K562 (cell line): ENCODE measurements around the gene GSDME. TPM values are rescaled to one million over a fixed set of nuclear protein-coding genes. Genes with fewer than 3 reads are reported as not detected.

ENCODE experiments used
- ATAC-seq: fragments of 200-7000 bp; cut with Tn5 transposase; 3 replicates; pipeline ENCODE4 v1.9.1; 2020; ENCODE audit warnings: moderate library complexity
- BruUV-seq: library from RNA; stranded (reverse); fragments of 400-500 nt; replicated peaks from 2 replicates; lab custom pipeline; 2021; lab: Mats Ljungman, UMichigan
- CTCF ChIA-PET: fragments of 300-600 bp; formaldehyde crosslinking; extraction: SDS; loops from one replicate; lab custom pipeline; 2021; ENCODE audit warnings: low intra/inter-chr PET ratio; lab: Yijun Ruan, JAX
- POLR2A ChIA-PET: fragments of 300-600, 350-650 bp; sonication (Branson Sonifier 250); formaldehyde crosslinking; extraction: SDS; loops from one replicate; lab custom pipeline; 2021; ENCODE audit warnings: antibody characterized with exemption, inconsistent platforms; lab: Yijun Ruan, JAX
- DNase-seq, 4 experiments: peaks; one replicate each; pipeline versions ENCODE4 v3.0.0 to v3.0.0-alpha.2; 2011 to 2018; ENCODE audit warnings: low spot score in 3 of 4, mixed read lengths in 3 of 4; ENCODE audit errors: extremely low read depth in 1 of 4
- FAIRE-seq: peaks from 2 replicates; lab custom pipeline; 2011; peaks lifted over from hg19 to GRCh38; lab: Jason Lieb, UNC
- H2AFZ ChIP-seq: 2 replicates; pipeline ENCODE4 v1.6.0; 2011; ENCODE audit warnings: low read depth, low read length, control low read depth, inconsistent platforms
- H3K27ac ChIP-seq: fragments of 200-600 bp; 3 replicates; pipeline ENCODE4 v1.8.0; 2011; ENCODE audit warnings: low read depth, mild to moderate bottlenecking, control low read depth, inconsistent platforms, low read length, moderate library complexity, mixed read lengths; ENCODE audit errors: extremely low read depth
- H3K27me3 ChIP-seq, 2 experiments: fragments of 300-600 bp in 1 of 2; 2 replicates in 1 of 2; 3 replicates in 1 of 2; pipeline versions ENCODE4 v1.6.0 to v1.8.0; 2011; ENCODE audit warnings: inconsistent platforms in 2 of 2, low read length in 2 of 2, mild to moderate bottlenecking in 1 of 2, mixed read lengths in 1 of 2, moderate library complexity in 1 of 2; ENCODE audit not compliant: control insufficient read depth in 2 of 2, insufficient read depth in 2 of 2
- H3K36me3 ChIP-seq: fragments of 300-600 bp; 3 replicates; pipeline ENCODE4 v1.8.0; 2011; ENCODE audit warnings: mild to moderate bottlenecking, low read length, inconsistent platforms; ENCODE audit not compliant: control insufficient read depth, insufficient read depth
- H3K4me1 ChIP-seq, 2 experiments: fragments of 200-600 bp in 1 of 2; replicated peaks in 1 of 2; 2 replicates in 1 of 2; 3 replicates in 1 of 2; pipeline versions ENCODE4 v1.5.1 to v1.8.0; 2011; ENCODE audit warnings: inconsistent platforms in 2 of 2, low read length in 2 of 2, mild to moderate bottlenecking in 1 of 2, mixed read lengths in 1 of 2, moderate library complexity in 1 of 2; ENCODE audit not compliant: control insufficient read depth in 2 of 2, insufficient read depth in 2 of 2
- H3K4me2 ChIP-seq: 2 replicates; pipeline ENCODE4 v1.6.1; 2011; ENCODE audit warnings: low read length, control low read depth, inconsistent platforms, mixed read lengths; ENCODE audit not compliant: insufficient read depth
- H3K4me3 ChIP-seq: fragments of 200-600 bp; sonication (generic), shearing (Covaris generic); 2 replicates; pipeline ENCODE4 v1.5.1; 2016; ENCODE audit warnings: control low read depth, inconsistent platforms
- H3K79me2 ChIP-seq: fragments of 200-600 bp; 3 replicates; pipeline ENCODE4 v1.8.0; 2011; ENCODE audit warnings: low read length, inconsistent platforms; ENCODE audit not compliant: control insufficient read depth, insufficient read depth
- H3K9ac ChIP-seq, 2 experiments: 2 replicates each; pipeline versions ENCODE4 v1.6.0 to v1.6.1; 2011; ENCODE audit warnings: low read depth in 2 of 2, low read length in 2 of 2, control low read depth in 1 of 2, inconsistent platforms in 1 of 2, mild to moderate bottlenecking in 1 of 2, mixed read lengths in 1 of 2; ENCODE audit not compliant: insufficient read depth in 1 of 2
- H3K9me1 ChIP-seq: one replicate; pipeline ENCODE4 v1.6.0; 2011; ENCODE audit warnings: inconsistent platforms, mild to moderate bottlenecking, low read length, moderate library complexity; ENCODE audit not compliant: control insufficient read depth, insufficient read depth
- H3K9me3 ChIP-seq: replicated peaks from 2 replicates; pipeline ENCODE4 v1.5.1; 2011; ENCODE audit warnings: low read depth, low read length, inconsistent platforms; ENCODE audit not compliant: control insufficient read depth, insufficient read depth
- H4K20me1 ChIP-seq: replicated peaks from 2 replicates; pipeline ENCODE4 v1.6.1; 2011; ENCODE audit warnings: low read length, inconsistent platforms, mixed read lengths; ENCODE audit not compliant: control insufficient read depth, insufficient read depth
- ADNP ChIP-seq: fragments of 200-800 bp; sonication (Bioruptor generic); IDR thresholded peaks from 2 replicates; pipeline ENCODE4 v1.6.1; 2016; ENCODE audit warnings: missing genetic modification characterization, missing compliant biosample characterization
- ARID1B ChIP-seq: fragments of 450-650 bp; IDR thresholded peaks from 2 replicates; pipeline ENCODE4 v1.6.1; 2016; ENCODE audit warnings: antibody characterized with exemption, mild to moderate bottlenecking, inconsistent platforms
- CBFA2T2 ChIP-seq: fragments of 450-650 bp; conservative IDR thresholded peaks from 2 replicates; pipeline ENCODE4 v1.6.1; 2017; ENCODE audit warnings: mild to moderate bottlenecking
- CBX1 ChIP-seq: sonication (generic); IDR thresholded peaks from 2 replicates; pipeline ENCODE4 v1.6.1; 2016; ENCODE audit warnings: antibody characterized with exemption, low read depth, mild to moderate bottlenecking
- CHD1 ChIP-seq: fragments of 200-600 bp; sonication (generic); IDR thresholded peaks from one replicate; pipeline ENCODE4 v1.6.1; 2012; ENCODE audit warnings: mild to moderate bottlenecking, moderate library complexity, low read length, inconsistent platforms
- GABPA ChIP-seq: fragments of 200-800 bp; sonication (Bioruptor generic); conservative IDR thresholded peaks from 2 replicates; pipeline ENCODE4 v1.6.1; 2016; ENCODE audit warnings: low read depth, missing genetic modification characterization, missing compliant biosample characterization
- HDAC3 ChIP-seq: fragments of 450-650 bp; IDR thresholded peaks from 2 replicates; pipeline ENCODE4 v1.6.1; 2018; ENCODE audit warnings: borderline replicate concordance, mild to moderate bottlenecking, moderate library complexity; ENCODE audit not compliant: partially characterized antibody
- NCOA6 ChIP-seq: fragments of 450-650 bp; IDR thresholded peaks from 2 replicates; pipeline ENCODE4 v1.6.1; 2017; ENCODE audit warnings: mild to moderate bottlenecking
- PRMT5 ChIP-seq: sonication (generic); formaldehyde crosslinking; IDR thresholded peaks from 2 replicates; pipeline ENCODE4 v1.5.0; 2020; ENCODE audit warnings: missing genetic modification reagents
- RAD51 ChIP-seq: fragments of 450-650 bp; IDR thresholded peaks from 2 replicates; pipeline ENCODE4 v1.7.1; 2016; ENCODE audit warnings: low read depth, mild to moderate bottlenecking, borderline replicate concordance
- SMARCA4 ChIP-seq: fragments of 450-650 bp; IDR thresholded peaks from 2 replicates; pipeline ENCODE4 v1.6.1; 2016
- TBP ChIP-seq: optimal IDR thresholded peaks from 2 replicates; pipeline ENCODE3; 2011; ENCODE audit warnings: low read depth, low read length, improper control_type of control experiment
- THRAP3 ChIP-seq: fragments of 450-650 bp; IDR thresholded peaks from 2 replicates; pipeline ENCODE4 v1.6.1; 2016; ENCODE audit warnings: mild to moderate bottlenecking, inconsistent platforms, borderline replicate concordance
- WGBS: fragments of 100-300 bp; shearing (Covaris generic); methylation state at CpG from one replicate; pipeline ENCODE4 v1.1.6; 2016; ENCODE audit warnings: low coverage, mixed read lengths; ENCODE audit not compliant: insufficient coverage; ENCODE audit errors: missing lambda C conversion rate; 5-methylcytosine and 5-hydroxymethylcytosine counted together
- in situ Hi-C: fragments of 300-500 bp; cut with MboI; formaldehyde crosslinking; loops from 4 replicates; pipeline ENCODE4 v1.15.0; 2018; ENCODE audit warnings: inconsistent platforms, mixed read lengths
- intact Hi-C: fragments of 100-400 bp; cut with micrococcal nuclease; formaldehyde crosslinking; loops from 2 replicates; pipeline ENCODE4 v1.14.2; 2022
- polyA plus RNA-seq, 8 experiments: library from polyadenylated mRNA; depleted of rRNA in 4 of 8; stranded (reverse) in 5 of 8; unstranded in 3 of 8; fragments of >200 nt; fragmentation: Nextera tagmentation in 2 of 8; fragmentation: Illumina TruSeq in 1 of 8; extraction: Ambion mirVana in 2 of 8; extraction: Trizol in 1 of 8; gene quantifications; 2 replicates each; pipeline versions ENCODE4 v1.2.1 to v1.2.3, GENCODE V29; 2011 to 2014; ENCODE audit warnings: inconsistent platforms in 1 of 8, missing spikeins in 1 of 8
- total RNA-seq, 7 experiments: library from RNA; depleted of rRNA in 6 of 7; stranded (reverse); fragments of >200 nt in 6 of 7; fragmentation: Illumina TruSeq in 2 of 7; extraction: Trizol in 2 of 7; gene quantifications; 2 replicates each; pipeline versions ENCODE4 v1.2.1 to v1.2.3, GENCODE V29; 2011 to 2021; ENCODE audit warnings: low replicate concordance in 1 of 7
- TF ChIP-seq, protein P1 (sequence below): fragments of 450-650 bp; IDR thresholded peaks from 2 replicates; pipeline ENCODE4 v1.6.1; 2016; ENCODE audit warnings: mild to moderate bottlenecking
- TF ChIP-seq, protein P2 (sequence below), 3 experiments: IDR thresholded peaks in 2 of 3; conservative IDR thresholded peaks in 1 of 3; 2 replicates each; pipeline ENCODE4 v1.5.1; 2011 to 2012; ENCODE audit warnings: low read length in 3 of 3, mild to moderate bottlenecking in 3 of 3, control low read depth in 2 of 3, improper control_type of control experiment in 1 of 3, inconsistent platforms in 1 of 3, low read depth in 1 of 3, mixed read lengths in 1 of 3, moderate library complexity in 1 of 3; ENCODE audit not compliant: insufficient read depth in 2 of 3
- TF ChIP-seq, protein P3 (sequence below): sonication (generic); formaldehyde crosslinking; IDR thresholded peaks from 2 replicates; pipeline ENCODE4 v1.8.0; 2022; ENCODE audit warnings: missing genetic modification reagents, mild to moderate bottlenecking, borderline replicate concordance

GSDME gene
- total and polyA plus RNA-seq, 9 of the 15 experiments (the other 6 are each of a cell fraction or from before 2014, with no cell fraction given) = 0.37 to 1.9 (median 0.62) TPM

DNA sequence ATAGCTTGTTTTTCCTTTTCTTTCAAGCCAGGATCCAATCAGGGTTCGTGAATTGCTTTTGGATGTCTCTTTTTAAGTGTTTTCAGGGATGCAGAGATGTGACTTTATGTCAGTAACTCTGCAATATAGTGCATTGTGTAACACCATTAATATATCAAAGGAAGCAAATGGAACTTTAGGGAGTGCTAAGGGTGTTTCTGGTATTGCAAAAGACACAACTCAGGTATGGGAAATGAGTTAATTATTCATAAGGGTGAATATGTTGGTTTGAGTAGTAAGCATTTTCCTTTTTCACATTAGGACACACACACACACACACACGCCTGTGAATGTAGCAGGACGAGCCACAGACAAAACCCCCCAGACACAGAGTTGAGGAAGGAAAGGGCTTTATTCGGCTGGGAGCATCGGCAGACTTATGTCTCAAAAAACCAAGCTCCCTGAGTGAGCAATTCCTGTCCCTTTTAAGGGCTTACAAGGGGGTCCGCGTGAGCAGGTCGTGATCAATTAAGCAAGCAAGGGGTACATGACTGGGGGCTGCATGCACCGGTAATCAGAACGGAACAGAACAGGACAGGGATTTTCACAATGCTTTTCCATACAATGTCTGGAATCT lies 31.8 kb upstream of the GSDME start (continued):
- TF ChIP-seq NCOA6 = no peak
- TF ChIP-seq TBP = no peak
- TF ChIP-seq CBFA2T2 = peak; percentile 32
- TF ChIP-seq ARID1B = peak; percentile 38
- TF ChIP-seq RAD51 = no peak
- TF ChIP-seq, protein P1, sequence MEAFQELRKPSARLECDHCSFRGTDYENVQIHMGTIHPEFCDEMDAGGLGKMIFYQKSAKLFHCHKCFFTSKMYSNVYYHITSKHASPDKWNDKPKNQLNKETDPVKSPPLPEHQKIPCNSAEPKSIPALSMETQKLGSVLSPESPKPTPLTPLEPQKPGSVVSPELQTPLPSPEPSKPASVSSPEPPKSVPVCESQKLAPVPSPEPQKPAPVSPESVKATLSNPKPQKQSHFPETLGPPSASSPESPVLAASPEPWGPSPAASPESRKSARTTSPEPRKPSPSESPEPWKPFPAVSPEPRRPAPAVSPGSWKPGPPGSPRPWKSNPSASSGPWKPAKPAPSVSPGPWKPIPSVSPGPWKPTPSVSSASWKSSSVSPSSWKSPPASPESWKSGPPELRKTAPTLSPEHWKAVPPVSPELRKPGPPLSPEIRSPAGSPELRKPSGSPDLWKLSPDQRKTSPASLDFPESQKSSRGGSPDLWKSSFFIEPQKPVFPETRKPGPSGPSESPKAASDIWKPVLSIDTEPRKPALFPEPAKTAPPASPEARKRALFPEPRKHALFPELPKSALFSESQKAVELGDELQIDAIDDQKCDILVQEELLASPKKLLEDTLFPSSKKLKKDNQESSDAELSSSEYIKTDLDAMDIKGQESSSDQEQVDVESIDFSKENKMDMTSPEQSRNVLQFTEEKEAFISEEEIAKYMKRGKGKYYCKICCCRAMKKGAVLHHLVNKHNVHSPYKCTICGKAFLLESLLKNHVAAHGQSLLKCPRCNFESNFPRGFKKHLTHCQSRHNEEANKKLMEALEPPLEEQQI = no peak
- TF ChIP-seq, all 486 proteins: peak for 11

DNA sequence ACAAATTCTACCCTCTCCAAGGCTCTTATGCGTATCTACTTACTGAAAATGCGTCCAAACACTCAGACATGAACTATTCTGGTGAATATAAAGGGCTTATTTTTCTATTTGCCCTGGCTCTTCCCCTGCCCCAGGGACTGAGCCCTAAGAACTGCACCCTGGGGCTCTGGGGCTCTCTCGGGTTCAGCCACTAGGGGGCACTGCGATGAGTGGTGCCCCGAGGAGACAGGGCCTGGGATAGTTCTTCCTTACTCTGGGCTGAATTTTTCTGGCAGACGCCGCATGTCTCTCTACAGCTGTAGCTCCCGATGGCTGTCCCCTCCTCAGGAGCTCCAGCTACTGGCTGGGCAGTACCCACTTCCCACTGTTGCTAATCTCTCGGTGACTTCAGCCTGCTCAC lies 30.8 kb upstream of the GSDME start:
- ATAC-seq (no peak), DNase-seq (no peak), FAIRE-seq (no peak)
- Histone ChIP-seq H3K4me1 (no peaks in the 10 kb centered on the region), H3K4me3 (no peak overlapping the region), H3K79me2 (peaks cover 23% of the 10 kb centered on the region; the same call in 2 of the 3 replicates), H4K20me1 (no peaks in the 10 kb centered on the region), H3K4me2 (no peak overlapping the region), H3K9me3 (peaks cover 9% of the 10 kb centered on the region), H3K9me1 (no peaks in the 10 kb centered on the region), H3K36me3 (no peaks in the 10 kb centered on the region), H3K9ac (no peak overlapping the region), H2AFZ (no peak overlapping the region), H3K27me3 (no peaks in the 10 kb centered on the region), H3K27ac (no peak overlapping the region)
- no TSS peak for BruUV-seq
- 84% methylated on average over 9 of the region's 9 CpGs for WGBS
- CTCF ChIA-PET = no interaction called here
- POLR2A ChIA-PET = no interaction called here
- intact Hi-C loops (no loop called here), in situ Hi-C loops (no loop called here)
- no peak for TF ChIP-seq HDAC3
- TF ChIP-seq CBX1 = peak; percentile 53; the same call in 1 of the 2 replicates
- TF ChIP-seq THRAP3 = no peak
- no peak for TF ChIP-seq PRMT5 (CRISPR knock-in tag)
- peak; percentile 79 for TF ChIP-seq ADNP (tag)
- TF ChIP-seq, protein P2, sequence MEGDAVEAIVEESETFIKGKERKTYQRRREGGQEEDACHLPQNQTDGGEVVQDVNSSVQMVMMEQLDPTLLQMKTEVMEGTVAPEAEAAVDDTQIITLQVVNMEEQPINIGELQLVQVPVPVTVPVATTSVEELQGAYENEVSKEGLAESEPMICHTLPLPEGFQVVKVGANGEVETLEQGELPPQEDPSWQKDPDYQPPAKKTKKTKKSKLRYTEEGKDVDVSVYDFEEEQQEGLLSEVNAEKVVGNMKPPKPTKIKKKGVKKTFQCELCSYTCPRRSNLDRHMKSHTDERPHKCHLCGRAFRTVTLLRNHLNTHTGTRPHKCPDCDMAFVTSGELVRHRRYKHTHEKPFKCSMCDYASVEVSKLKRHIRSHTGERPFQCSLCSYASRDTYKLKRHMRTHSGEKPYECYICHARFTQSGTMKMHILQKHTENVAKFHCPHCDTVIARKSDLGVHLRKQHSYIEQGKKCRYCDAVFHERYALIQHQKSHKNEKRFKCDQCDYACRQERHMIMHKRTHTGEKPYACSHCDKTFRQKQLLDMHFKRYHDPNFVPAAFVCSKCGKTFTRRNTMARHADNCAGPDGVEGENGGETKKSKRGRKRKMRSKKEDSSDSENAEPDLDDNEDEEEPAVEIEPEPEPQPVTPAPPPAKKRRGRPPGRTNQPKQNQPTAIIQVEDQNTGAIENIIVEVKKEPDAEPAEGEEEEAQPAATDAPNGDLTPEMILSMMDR (IDR thresholded peaks at IDR 0.05 in 2 of 3, conservative IDR thresholded peaks at IDR 0.05 in 1 of 3; ENCODE audit: insufficient read depth in 2 of 3, low read depth in 1 of 3, low read length in 3 of 3) = peak; percentile 12 to 67 (median 18); a peak in 3 of 6 replicates
- no peak for TF ChIP-seq CHD1
- TF ChIP-seq SMARCA4 = no peak
- TF ChIP-seq GABPA (tag) = no peak
- TF ChIP-seq, protein P3, sequence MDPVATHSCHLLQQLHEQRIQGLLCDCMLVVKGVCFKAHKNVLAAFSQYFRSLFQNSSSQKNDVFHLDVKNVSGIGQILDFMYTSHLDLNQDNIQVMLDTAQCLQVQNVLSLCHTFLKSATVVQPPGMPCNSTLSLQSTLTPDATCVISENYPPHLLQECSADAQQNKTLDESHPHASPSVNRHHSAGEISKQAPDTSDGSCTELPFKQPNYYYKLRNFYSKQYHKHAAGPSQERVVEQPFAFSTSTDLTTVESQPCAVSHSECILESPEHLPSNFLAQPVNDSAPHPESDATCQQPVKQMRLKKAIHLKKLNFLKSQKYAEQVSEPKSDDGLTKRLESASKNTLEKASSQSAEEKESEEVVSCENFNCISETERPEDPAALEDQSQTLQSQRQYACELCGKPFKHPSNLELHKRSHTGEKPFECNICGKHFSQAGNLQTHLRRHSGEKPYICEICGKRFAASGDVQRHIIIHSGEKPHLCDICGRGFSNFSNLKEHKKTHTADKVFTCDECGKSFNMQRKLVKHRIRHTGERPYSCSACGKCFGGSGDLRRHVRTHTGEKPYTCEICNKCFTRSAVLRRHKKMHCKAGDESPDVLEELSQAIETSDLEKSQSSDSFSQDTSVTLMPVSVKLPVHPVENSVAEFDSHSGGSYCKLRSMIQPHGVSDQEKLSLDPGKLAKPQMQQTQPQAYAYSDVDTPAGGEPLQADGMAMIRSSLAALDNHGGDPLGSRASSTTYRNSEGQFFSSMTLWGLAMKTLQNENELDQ (CRISPR knock-in tag) = no peak
